Retinal pigment epithelial cell (primary cell): ENCODE results near the gene MRPL1.
"Not testable (repeated sequence)": the region's sequence is repeated elsewhere in the genome, so short reads cannot be mapped to it uniquely, and the experiment has no call there.

Experiments used
- DNase-seq: peaks from one replicate; pipeline ENCODE4 v3.0.0-alpha.2; 2010; ENCODE audit warnings: low read depth
- H3K4me3 ChIP-seq: 2 replicates; pipeline ENCODE4 v1.5.1; 2011; ENCODE audit warnings: mild to moderate bottlenecking, low read length, control low read depth, moderate library complexity
- TF ChIP-seq, protein P1 (sequence below): conservative IDR thresholded peaks from 2 replicates; pipeline ENCODE4 v1.5.1; 2011; ENCODE audit warnings: low read depth, low read length, control low read depth, inconsistent platforms

MRPL1 gene

DNA sequence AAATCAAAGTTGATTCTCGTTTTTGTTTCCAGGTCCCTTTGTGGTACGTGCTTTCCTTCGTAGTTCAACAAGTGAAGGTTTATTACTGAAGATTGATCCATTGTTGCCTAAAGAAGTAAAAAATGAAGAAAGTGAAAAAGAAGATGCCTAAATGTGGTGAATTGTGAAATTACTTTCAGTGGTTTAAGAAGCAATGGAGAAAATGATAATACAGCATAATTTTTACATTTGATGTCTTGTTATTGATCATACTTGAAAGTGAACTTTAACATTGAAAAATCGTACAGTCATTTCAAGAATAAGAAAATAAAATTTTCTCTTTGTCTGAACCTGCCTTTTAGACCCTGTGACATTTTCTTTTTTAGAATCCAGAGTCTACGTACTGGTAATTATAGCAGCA, 89.8 kb downstream of the MRPL1 start:
- TF ChIP-seq, protein P1, sequence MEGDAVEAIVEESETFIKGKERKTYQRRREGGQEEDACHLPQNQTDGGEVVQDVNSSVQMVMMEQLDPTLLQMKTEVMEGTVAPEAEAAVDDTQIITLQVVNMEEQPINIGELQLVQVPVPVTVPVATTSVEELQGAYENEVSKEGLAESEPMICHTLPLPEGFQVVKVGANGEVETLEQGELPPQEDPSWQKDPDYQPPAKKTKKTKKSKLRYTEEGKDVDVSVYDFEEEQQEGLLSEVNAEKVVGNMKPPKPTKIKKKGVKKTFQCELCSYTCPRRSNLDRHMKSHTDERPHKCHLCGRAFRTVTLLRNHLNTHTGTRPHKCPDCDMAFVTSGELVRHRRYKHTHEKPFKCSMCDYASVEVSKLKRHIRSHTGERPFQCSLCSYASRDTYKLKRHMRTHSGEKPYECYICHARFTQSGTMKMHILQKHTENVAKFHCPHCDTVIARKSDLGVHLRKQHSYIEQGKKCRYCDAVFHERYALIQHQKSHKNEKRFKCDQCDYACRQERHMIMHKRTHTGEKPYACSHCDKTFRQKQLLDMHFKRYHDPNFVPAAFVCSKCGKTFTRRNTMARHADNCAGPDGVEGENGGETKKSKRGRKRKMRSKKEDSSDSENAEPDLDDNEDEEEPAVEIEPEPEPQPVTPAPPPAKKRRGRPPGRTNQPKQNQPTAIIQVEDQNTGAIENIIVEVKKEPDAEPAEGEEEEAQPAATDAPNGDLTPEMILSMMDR, result no peak
- DNase-seq, result no peak
- no peak overlapping the region for H3K4me3 ChIP-seq

DNA sequence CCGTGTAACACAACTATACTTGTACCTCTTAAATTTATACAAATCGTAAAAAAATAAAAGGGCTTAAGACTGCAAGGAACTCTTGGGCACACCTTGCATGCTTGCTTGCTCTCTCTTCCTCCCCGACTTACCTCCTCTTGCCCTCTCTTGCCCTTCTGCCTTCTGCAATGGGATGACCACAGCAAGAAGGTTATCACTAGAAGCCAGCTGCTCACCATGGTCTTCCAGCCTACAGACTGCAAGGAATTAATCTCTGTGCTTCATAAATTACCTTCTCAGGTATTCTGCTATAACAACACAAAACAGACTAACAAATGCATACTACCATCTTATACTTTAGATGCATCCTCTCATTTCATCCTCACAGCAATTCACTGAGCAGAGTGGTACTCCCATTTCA, 92.1 kb downstream of the MRPL1 start:
- no peak overlapping the region for H3K4me3 ChIP-seq
- TF ChIP-seq, protein P1, result no peak
- no peak for DNase-seq

DNA sequence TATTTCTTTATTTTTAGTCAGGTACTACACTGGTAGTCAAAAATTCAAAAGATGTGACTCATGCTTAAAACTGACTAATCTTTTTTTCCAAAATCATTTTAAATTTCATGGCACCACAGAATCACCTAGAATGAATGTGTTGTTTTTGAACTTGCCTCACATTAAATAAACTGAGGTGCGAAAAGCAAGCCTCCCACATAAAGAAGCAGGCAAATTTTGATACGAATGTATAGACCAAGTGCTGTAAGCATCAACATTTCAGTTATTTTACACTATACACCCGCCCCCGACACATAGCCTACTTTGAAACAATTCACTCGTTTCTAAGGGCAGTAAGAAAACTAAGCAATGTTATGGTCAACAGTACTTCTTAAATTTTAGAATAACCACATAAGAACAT, 94.3 kb downstream of the MRPL1 start:
- TF ChIP-seq, protein P1, result no peak
- no peak for DNase-seq
- no peak overlapping the region for H3K4me3 ChIP-seq

DNA sequence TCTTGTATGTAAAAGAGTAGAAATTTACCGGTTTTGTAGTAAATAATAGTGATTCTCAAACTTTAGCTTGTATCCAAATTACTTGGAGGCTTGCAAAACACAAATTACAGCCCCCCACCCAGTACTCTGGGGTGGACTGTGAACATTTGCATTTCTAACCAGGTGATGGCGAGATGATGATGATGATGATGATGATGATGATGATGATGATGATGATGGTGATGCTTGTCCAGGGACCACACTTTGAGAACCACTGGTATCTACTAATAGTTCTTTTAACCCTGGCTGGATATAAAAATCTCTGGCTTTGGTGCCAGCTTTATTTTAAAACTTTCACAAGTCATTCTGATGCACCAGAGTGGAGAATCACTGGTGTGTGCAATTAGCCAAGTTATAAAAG, 96.3 kb downstream of the MRPL1 start:
- no peak overlapping the region for H3K4me3 ChIP-seq
- DNase-seq, result no peak
- TF ChIP-seq, protein P1, result no peak

DNA sequence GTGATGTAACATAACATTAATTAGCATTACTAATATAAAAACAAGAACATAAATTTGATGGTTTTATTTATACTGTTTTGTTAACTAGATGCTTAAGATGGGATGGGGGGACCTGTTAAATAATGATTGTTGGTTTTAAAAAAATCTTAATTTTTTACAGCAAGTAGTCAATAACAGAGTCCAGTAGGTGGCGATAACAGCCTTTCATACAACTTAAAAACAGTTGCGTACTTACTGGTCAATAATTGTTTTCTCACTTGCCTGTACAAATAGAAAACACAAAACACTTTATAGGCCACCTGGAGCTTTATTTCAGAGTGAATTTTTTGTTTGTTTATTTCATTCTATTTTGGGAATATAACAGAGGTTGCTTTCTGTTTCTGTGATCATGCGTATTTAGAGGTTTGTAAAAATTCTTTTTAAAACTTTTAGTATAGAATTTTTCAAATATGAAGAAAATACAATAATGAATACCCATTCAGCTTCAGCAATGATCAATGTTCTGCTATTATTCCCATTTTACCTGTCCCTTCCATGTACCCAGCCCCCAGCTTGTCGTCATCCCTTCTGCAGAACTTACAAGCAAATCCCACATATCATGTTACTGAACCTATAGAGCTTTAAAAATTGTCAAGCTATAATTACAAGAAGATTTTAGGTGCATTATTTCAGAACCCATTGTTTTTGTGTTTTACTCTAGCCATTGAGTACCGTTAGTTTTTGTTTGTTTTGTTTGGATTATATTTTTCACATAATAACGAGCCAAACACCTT, 97.1 kb downstream of the MRPL1 start:
- no peak overlapping the region for H3K4me3 ChIP-seq
- DNase-seq, result peak; percentile 10

DNA sequence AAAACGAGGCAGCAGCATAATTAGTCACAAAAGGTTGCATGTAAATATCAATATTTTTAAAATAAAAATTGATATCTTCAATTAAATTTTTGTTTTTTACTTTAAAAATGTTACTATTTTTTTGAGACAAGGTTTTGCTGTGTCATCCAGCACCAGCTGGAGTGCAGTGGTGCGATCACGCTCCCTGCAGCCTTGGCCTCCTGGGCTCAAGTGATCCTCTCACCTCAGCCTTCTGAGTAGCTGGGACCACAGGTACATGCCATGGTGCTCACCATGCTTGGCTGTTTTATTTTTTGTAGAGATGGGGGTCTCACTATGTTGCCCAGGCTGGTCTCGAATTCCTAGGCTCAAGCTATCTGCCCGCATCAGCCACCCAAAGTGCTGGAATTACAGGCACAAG, 97.7 kb downstream of the MRPL1 start:
- DNase-seq, result no peak
- TF ChIP-seq, protein P1, result no peak
- no peak overlapping the region for H3K4me3 ChIP-seq

More for the DNA sequence above, 97.1 kb downstream of the MRPL1 start:
- TF ChIP-seq, protein P1, result peak; percentile 57

DNA sequence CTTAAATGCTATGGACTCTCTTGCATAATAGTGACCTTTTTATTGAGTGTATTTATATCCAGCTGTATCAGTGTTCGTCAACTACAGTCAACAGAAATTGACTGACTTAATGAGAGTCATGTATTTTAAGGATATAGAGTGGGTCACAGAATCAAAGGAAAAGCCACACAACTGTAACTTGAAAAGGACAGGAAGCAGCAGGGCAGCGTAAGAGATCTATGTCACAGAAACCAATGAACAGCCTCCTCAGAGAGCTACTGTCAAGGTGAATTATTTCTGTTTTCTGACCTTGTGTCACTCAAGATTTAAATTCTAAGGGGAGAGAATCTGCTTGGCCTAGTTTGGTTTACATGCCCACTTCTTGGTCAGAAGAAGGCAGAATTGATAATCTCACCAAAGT, 100.4 kb downstream of the MRPL1 start:
- H3K4me3 ChIP-seq, result no peak overlapping the region
- TF ChIP-seq, protein P1, result no peak
- no peak for DNase-seq

DNA sequence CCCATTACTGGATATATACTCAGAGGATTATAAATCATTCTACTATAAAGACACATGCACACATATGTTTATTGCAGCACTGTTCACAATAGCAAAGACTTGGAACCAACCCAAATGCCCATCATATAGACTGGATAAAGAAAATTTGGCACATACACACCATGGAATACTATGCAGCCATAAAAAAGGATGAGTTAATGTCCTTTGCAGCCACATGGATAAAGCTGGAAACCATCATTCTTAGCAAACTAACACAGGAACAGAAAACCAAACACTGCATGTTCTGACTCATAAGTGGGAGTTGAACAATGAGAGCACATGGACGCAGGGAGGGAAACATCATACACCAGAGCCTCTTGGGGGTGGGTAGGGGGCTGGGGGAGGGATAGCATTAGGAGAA, 111.0 kb downstream of the MRPL1 start:
- not testable (repeated sequence) for DNase-seq, H3K4me3 ChIP-seq

DNA sequence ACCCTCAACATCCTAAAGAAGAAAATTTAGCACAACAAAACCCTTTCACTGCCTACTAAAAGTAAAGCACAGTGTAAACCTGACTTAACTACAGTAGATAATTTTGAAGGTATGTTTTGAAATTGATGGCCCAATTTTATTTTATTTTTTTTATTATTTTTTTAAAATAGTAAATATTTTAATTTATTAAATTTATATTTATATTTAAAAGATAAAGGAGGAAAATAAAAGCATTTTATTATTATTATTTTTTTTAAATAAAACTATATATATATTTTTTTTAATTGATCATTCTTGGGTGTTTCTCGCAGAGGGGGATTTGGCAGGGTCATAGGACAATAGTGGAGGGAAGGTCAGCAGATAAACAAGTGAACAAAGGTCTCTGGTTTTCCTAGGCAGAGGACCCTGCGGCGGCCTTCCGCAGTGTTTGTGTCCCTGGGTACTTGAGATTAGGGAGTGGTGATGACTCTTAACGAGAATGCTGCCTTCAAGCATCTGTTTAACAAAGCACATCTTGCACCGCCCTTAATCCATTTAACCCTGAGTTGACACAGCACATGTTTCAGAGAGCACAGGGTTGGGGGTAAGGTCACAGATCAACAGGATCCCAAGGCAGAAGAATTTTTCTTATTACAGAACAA, 120.4 kb downstream of the MRPL1 start:
- DNase-seq, H3K4me3 ChIP-seq: not testable (repeated sequence)

DNA sequence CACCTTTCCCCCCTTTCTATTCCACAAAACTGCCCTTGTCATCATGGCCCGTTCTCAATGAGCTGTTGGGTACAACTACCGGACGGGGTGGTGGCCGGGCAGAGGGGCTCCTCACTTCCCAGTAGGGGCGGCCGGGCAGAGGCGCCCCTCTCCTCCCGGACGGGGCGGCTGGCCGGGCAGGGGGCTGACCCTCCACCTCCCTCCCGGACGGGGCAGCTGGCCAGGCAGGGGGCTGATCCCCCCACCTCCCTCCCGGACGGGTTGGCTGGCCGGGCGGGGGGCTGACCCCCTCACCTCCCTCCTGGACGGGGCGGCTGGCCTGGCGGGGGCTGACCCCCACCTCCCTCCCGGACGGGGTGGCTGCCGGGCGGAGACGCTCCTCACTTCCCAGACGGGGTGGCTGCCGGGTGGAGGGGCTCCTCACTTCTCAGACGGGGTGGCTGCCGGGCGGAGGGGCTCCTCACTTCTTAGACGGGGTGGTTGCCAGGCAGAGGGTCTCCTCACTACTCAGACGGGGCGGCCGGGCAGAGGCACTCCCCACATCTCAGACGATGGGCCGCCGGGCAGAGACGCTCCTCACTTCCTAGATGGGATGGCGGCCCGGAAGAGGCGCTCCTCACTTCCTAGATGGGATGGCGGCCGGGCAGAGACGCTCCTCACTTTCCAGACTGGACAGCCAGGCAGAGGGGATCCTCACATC, 121.1 kb downstream of the MRPL1 start:
- not testable (repeated sequence) for H3K4me3 ChIP-seq, DNase-seq
